IPS-15b (cell line): ENCODE measurements around the gene WHAMM.

Experiments
- H3K27me3 ChIP-seq: one replicate; pipeline ENCODE4 v1.6.1; 2013; ENCODE audit warnings: low read length; ENCODE audit not compliant: control insufficient read depth, insufficient read depth
- H3K36me3 ChIP-seq: one replicate; pipeline ENCODE4 v1.6.1; 2013; ENCODE audit warnings: low read length; ENCODE audit not compliant: control insufficient read depth, insufficient read depth
- H3K4me1 ChIP-seq: one replicate; pipeline ENCODE4 v1.6.1; 2013; ENCODE audit warnings: mild to moderate bottlenecking, low read length; ENCODE audit not compliant: control insufficient read depth, insufficient read depth
- H3K4me3 ChIP-seq: one replicate; pipeline ENCODE4 v1.5.1; 2013; ENCODE audit warnings: low read depth, low read length
- H3K9ac ChIP-seq: one replicate; pipeline ENCODE4 v1.6.1; 2013; ENCODE audit warnings: low read depth, mild to moderate bottlenecking, low read length
- H3K9me3 ChIP-seq: one replicate; pipeline ENCODE4 v1.6.1; 2013; ENCODE audit warnings: mild to moderate bottlenecking, low read length; ENCODE audit not compliant: control insufficient read depth, insufficient read depth

Gene WHAMM

DNA sequence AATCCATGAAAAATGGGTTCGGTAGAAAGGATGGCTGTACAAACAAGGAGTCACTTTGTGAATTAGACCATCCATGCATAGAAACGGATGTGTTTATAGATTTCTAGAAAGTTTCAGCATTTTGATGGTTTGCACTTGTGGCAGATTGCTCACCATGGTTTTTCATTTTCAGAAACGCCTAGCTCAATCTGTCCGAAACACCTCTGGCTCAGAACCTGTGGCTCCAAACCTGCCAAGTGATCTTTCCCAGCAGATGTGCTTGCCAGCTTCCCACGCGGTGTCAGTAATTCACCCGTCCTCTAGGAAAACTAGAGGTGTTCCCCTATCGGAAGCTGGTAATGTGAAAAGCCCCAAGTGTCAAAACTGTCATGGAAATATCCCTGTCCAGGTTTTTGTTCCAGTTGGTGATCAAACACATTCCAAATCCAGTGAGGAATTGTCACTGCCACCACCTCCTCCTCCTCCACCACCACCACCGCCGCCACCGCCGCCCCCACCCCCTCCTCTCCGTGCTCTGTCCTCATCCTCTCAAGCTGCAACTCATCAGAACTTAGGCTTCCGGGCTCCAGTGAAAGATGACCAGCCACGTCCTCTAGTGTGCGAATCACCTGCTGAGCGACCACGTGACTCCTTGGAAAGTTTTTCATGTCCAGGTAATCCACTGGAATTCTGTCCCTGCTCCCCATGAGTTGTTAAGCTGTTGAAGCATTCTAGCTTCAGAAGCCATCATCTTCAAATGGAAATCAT lies 21.2 kb downstream of the WHAMM start:
- no peaks in the 10 kb centered on the region for H3K27me3 ChIP-seq
- no peaks in the 10 kb centered on the region for H3K9me3 ChIP-seq
- no peak overlapping the region for H3K9ac ChIP-seq
- H3K36me3 ChIP-seq: peaks cover 18% of the 10 kb centered on the region
- H3K4me1 ChIP-seq: no peaks in the 10 kb centered on the region
- H3K4me3 ChIP-seq: no peak overlapping the region

GRCh38 chr15:82831894-82832600 lies 22.6 kb downstream of the WHAMM start:
- Histone ChIP-seq H3K4me3 (no peak overlapping the region), H3K27me3 (no peaks in the 10 kb centered on the region), H3K4me1 (no peaks in the 10 kb centered on the region), H3K9me3 (no peaks in the 10 kb centered on the region), H3K9ac (no peak overlapping the region), H3K36me3 (peaks cover 26% of the 10 kb centered on the region)

DNA sequence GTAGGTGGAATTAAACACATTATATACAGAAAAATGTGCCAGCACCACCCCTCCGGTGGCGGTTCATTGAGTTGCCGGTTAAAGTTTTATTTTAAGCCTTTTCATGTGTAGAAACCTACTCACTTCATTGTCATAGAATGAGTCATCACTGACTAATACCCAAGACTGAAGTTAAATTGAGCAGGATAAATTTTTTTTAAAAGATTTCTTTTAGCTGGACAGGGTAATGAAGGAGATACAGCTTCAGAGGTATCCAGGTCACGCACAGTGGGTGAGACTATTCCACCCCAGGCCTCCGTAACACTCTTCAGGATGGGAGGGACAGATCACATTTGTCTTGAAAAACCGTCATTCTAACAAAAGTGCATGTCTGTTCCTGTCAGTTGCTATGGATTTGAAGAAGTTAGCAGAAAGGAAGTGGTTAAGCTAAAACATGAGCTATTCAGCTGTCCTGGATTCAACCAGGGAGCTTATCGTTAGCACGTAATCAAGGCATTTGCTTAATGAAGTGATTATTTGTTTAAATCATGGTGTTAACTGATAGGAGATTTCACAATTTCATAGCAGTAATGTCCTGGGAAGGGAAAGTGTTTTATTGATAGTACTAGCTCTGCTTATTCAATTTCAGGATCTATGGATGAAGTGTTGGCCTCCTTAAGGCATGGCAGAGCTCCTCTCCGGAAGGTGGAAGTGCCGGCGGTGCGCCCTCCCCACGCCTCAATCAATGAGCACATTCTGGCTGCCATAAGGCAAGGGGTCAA lies 23.4 kb downstream of the WHAMM start:
- no peak overlapping the region for H3K9ac ChIP-seq
- H3K36me3 ChIP-seq: peaks cover 26% of the 10 kb centered on the region
- H3K4me3 ChIP-seq: no peak overlapping the region
- no peaks in the 10 kb centered on the region for H3K9me3 ChIP-seq
- no peaks in the 10 kb centered on the region for H3K27me3 ChIP-seq
- H3K4me1 ChIP-seq: no peaks in the 10 kb centered on the region

DNA sequence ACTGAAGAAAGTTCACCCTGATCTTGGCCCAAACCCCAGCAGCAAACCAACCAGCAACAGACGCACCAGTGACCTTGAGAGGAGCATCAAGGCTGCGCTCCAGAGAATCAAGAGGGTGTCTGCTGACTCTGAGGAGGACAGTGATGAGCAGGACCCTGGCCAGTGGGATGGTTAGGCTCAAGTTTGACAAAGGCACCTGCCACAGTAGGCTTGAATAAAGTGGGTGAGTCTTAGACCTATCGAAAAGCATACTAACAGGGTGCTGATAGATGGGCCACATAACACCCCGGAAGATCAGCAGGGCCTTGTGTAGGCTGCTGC lies 23.9 kb downstream of the WHAMM start:
- Histone ChIP-seq H3K9ac (no peak overlapping the region), H3K36me3 (peaks cover 26% of the 10 kb centered on the region), H3K4me1 (no peaks in the 10 kb centered on the region), H3K9me3 (no peaks in the 10 kb centered on the region), H3K4me3 (no peak overlapping the region), H3K27me3 (no peaks in the 10 kb centered on the region)

DNA sequence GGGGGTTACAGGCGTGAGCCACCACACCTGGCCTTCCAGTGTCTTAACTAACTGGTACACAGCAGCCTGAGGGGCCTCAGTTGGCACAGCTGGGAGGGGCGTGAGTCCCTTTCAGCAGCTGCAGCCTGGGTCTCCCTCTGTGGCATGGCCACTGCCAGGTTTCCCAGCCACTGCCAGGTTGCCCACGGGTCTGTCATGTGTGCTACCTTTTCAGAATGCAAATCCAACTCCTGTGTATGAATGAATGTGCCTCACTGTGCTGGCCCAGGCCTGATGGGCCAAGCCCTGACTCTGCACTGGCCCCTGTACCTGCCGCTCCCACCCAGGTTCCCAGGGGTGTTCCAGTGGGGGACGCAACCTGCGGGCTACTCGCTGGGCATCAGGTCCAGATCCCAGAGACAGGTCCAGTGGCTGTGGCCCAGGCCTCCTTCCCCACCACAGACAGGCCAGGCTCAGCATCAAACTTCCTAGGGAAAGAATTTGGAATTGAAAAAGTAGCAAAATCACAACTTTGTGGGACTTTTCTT lies 26.0 kb downstream of the WHAMM start:
- Histone ChIP-seq H3K27me3 (no peaks in the 10 kb centered on the region), H3K36me3 (peaks cover 26% of the 10 kb centered on the region), H3K4me1 (no peaks in the 10 kb centered on the region), H3K9me3 (no peaks in the 10 kb centered on the region), H3K4me3 (no peak overlapping the region), H3K9ac (no peak overlapping the region)

DNA sequence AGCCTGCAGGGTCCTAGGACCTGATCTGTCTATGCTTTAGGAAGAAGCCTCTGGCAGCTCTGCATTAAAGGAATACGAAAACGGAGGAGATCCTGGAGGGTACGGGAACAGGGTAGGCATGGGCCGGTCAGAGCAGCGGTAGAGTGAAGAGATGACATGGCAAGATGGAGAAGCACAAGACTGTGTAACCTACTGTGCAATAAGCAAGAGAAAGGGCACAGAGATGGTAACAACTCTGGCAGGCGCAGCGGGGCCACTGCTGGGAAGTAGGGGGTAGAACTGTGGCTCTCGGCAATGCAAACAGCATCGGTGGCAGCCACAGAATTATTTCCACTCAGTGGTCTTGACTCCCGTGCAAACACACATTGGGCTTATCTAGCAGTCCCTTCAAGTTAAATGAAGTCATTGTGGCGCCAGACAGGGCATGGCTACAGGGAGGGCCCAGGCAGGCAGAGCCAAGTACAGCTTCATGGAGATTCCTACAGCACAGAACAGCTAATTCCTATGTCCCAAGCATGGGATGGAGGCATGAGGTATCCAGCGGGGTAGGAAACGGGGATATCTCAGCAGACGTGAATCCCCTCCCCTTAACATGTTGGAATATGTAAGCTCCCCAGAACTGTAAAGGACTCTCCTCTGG lies 28.8 kb downstream of the WHAMM start:
- no peaks in the 10 kb centered on the region for H3K27me3 ChIP-seq
- no peak overlapping the region for H3K9ac ChIP-seq
- H3K36me3 ChIP-seq: peaks cover 23% of the 10 kb centered on the region
- no peaks in the 10 kb centered on the region for H3K4me1 ChIP-seq
- no peaks in the 10 kb centered on the region for H3K9me3 ChIP-seq
- no peak overlapping the region for H3K4me3 ChIP-seq

- no peak overlapping the region for H3K4me3 ChIP-seq
- peaks cover 19% of the 10 kb centered on the region for H3K36me3 ChIP-seq
- no peaks in the 10 kb centered on the region for H3K4me1 ChIP-seq
- H3K27me3 ChIP-seq: no peaks in the 10 kb centered on the region
- no peak overlapping the region for H3K9ac ChIP-seq
- H3K9me3 ChIP-seq: no peaks in the 10 kb centered on the region
Observed at GRCh38 chr15:82839136-82839535, 29.7 kb downstream of the WHAMM start.

DNA sequence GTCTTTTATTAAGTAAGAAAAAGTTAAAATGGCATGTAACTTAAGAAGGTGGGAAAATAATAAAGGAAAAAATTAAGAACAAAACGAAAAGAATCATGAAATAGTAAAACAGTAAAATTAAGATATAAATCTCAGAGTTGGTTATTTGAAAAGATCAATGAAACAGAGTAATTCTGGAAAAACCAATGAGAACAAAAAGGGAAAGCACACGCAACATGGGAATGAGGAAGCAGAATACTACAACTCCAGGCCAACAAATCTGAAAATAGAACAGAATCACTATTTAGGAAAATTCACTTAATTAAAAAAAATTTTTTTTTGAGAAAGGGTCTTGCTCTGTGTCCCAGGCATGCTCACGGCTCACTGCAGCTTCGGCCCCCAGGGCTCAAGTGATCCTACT lies 30.7 kb downstream of the WHAMM start:
- peaks cover 11% of the 10 kb centered on the region for H3K36me3 ChIP-seq
- no peaks in the 10 kb centered on the region for H3K9me3 ChIP-seq
- H3K9ac ChIP-seq: no peak overlapping the region
- no peak overlapping the region for H3K4me3 ChIP-seq
- no peaks in the 10 kb centered on the region for H3K4me1 ChIP-seq
- H3K27me3 ChIP-seq: no peaks in the 10 kb centered on the region

GRCh38 chr15:82843566-82843965 lies 34.1 kb downstream of the WHAMM start:
- Histone ChIP-seq H3K9me3 (no peaks in the 10 kb centered on the region), H3K9ac (no peak overlapping the region), H3K4me3 (no peak overlapping the region), H3K36me3 (no peaks in the 10 kb centered on the region), H3K4me1 (no peaks in the 10 kb centered on the region), H3K27me3 (no peaks in the 10 kb centered on the region)

- H3K36me3 ChIP-seq: no peaks in the 10 kb centered on the region
- no peaks in the 10 kb centered on the region for H3K9me3 ChIP-seq
- H3K27me3 ChIP-seq: no peaks in the 10 kb centered on the region
- peaks cover 8% of the 10 kb centered on the region for H3K4me1 ChIP-seq
- H3K4me3 ChIP-seq: no peak overlapping the region
- H3K9ac ChIP-seq: no peak overlapping the region
Observed at GRCh38 chr15:82845686-82846085, 36.3 kb downstream of the WHAMM start.

DNA sequence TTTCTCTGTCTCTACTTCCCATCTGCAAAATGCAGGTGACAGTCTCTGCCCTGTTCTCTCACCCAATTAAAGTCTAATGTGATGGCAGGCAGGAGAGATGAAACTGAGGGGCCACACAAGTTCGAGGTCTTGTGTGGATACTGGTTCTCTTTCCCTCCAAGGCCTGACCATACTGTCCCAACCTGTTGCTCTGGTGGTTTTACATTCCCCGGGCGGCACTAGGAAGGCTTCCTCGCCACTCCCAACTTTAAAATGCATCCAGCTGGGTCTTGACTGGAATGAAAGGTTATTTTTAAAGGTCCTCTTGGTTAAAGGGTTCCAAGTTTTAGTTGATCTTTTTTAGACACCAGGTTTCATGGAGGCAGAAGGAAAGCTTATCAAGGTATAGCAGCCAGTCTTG lies 37.2 kb downstream of the WHAMM start:
- Histone ChIP-seq H3K9me3 (no peaks in the 10 kb centered on the region), H3K9ac (no peak overlapping the region), H3K4me3 (no peak overlapping the region), H3K4me1 (peaks cover 8% of the 10 kb centered on the region), H3K27me3 (no peaks in the 10 kb centered on the region), H3K36me3 (no peaks in the 10 kb centered on the region)
